ENCODE data around the gene LRRFIP1.

- TF ChIP-seq, protein P1, sequence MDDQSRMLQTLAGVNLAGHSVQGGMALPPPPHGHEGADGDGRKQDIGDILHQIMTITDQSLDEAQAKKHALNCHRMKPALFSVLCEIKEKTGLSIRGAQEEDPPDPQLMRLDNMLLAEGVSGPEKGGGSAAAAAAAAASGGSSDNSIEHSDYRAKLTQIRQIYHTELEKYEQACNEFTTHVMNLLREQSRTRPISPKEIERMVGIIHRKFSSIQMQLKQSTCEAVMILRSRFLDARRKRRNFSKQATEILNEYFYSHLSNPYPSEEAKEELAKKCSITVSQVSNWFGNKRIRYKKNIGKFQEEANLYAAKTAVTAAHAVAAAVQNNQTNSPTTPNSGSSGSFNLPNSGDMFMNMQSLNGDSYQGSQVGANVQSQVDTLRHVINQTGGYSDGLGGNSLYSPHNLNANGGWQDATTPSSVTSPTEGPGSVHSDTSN (IDR thresholded peaks at IDR 0.05) = no peak
- TF ChIP-seq USF2 (IDR thresholded peaks at IDR 0.05; ENCODE audit: borderline replicate concordance, low read depth, low read length) (no peak), GABPA (IDR thresholded peaks at IDR 0.05; ENCODE audit: low read depth) (no peak), POLR2AphosphoS5 (IDR thresholded peaks at IDR 0.05; ENCODE audit: low read depth, low read length) (no peak), MAX (IDR thresholded peaks at IDR 0.05; ENCODE audit: low read depth) (no peak), FOXM1 (IDR thresholded peaks at IDR 0.05; ENCODE audit: low read depth) (no peak), RAD21 (IDR thresholded peaks at IDR 0.05; ENCODE audit: low read length) (no peak), JUND (IDR thresholded peaks at IDR 0.05) (no peak), NFIC (IDR thresholded peaks at IDR 0.05; ENCODE audit: borderline replicate concordance) (no peak), RFX5 (IDR thresholded peaks at IDR 0.05; ENCODE audit: low read length) (no peak), TAF1 (IDR thresholded peaks at IDR 0.05; ENCODE audit: borderline replicate concordance, low read depth, low read length) (no peak)
- TF ChIP-seq, protein P2, sequence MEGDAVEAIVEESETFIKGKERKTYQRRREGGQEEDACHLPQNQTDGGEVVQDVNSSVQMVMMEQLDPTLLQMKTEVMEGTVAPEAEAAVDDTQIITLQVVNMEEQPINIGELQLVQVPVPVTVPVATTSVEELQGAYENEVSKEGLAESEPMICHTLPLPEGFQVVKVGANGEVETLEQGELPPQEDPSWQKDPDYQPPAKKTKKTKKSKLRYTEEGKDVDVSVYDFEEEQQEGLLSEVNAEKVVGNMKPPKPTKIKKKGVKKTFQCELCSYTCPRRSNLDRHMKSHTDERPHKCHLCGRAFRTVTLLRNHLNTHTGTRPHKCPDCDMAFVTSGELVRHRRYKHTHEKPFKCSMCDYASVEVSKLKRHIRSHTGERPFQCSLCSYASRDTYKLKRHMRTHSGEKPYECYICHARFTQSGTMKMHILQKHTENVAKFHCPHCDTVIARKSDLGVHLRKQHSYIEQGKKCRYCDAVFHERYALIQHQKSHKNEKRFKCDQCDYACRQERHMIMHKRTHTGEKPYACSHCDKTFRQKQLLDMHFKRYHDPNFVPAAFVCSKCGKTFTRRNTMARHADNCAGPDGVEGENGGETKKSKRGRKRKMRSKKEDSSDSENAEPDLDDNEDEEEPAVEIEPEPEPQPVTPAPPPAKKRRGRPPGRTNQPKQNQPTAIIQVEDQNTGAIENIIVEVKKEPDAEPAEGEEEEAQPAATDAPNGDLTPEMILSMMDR (IDR thresholded peaks at IDR 0.05) = no peak
- TF ChIP-seq, protein P3, sequence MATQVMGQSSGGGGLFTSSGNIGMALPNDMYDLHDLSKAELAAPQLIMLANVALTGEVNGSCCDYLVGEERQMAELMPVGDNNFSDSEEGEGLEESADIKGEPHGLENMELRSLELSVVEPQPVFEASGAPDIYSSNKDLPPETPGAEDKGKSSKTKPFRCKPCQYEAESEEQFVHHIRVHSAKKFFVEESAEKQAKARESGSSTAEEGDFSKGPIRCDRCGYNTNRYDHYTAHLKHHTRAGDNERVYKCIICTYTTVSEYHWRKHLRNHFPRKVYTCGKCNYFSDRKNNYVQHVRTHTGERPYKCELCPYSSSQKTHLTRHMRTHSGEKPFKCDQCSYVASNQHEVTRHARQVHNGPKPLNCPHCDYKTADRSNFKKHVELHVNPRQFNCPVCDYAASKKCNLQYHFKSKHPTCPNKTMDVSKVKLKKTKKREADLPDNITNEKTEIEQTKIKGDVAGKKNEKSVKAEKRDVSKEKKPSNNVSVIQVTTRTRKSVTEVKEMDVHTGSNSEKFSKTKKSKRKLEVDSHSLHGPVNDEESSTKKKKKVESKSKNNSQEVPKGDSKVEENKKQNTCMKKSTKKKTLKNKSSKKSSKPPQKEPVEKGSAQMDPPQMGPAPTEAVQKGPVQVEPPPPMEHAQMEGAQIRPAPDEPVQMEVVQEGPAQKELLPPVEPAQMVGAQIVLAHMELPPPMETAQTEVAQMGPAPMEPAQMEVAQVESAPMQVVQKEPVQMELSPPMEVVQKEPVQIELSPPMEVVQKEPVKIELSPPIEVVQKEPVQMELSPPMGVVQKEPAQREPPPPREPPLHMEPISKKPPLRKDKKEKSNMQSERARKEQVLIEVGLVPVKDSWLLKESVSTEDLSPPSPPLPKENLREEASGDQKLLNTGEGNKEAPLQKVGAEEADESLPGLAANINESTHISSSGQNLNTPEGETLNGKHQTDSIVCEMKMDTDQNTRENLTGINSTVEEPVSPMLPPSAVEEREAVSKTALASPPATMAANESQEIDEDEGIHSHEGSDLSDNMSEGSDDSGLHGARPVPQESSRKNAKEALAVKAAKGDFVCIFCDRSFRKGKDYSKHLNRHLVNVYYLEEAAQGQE (IDR thresholded peaks at IDR 0.05; ENCODE audit: low read depth, low read length) = no peak
Measured at GRCh38 chr2:237746302-237747080, 119.1 kb downstream of the LRRFIP1 start.

Data from SK-N-SH (cell line).